HG03439 (cell line): ENCODE results near the gene OR10J1.

Experiments
- ATAC-seq: cut with Tn5 transposase; IDR thresholded peaks from one replicate; pipeline ENCODE4 v1.9.1; 2021; ENCODE audit warnings: mild to moderate bottlenecking, moderate library complexity; ENCODE audit not compliant: unreplicated experiment

OR10J1 gene

GRCh38 chr1:159483501-159483900 is 44.0 kb downstream of the OR10J1 start:
- ATAC-seq, result no peak
